NAMALWA (cell line): Measurements from ENCODE around the gene RFPL3.
"Not testable (repeated sequence)": the region's sequence is repeated elsewhere in the genome, so short reads cannot be mapped to it uniquely, and the experiment has no call there.

Experiments used
- DNase-seq: peaks from one replicate; pipeline ENCODE4 v3.0.0-alpha.2; 2015; ENCODE audit warnings: low spot score

The RFPL3 gene

GRCh38 chr22:32353840-32354239 is 3.8 kb upstream of the RFPL3 start:
- DNase-seq = no peak

DNA sequence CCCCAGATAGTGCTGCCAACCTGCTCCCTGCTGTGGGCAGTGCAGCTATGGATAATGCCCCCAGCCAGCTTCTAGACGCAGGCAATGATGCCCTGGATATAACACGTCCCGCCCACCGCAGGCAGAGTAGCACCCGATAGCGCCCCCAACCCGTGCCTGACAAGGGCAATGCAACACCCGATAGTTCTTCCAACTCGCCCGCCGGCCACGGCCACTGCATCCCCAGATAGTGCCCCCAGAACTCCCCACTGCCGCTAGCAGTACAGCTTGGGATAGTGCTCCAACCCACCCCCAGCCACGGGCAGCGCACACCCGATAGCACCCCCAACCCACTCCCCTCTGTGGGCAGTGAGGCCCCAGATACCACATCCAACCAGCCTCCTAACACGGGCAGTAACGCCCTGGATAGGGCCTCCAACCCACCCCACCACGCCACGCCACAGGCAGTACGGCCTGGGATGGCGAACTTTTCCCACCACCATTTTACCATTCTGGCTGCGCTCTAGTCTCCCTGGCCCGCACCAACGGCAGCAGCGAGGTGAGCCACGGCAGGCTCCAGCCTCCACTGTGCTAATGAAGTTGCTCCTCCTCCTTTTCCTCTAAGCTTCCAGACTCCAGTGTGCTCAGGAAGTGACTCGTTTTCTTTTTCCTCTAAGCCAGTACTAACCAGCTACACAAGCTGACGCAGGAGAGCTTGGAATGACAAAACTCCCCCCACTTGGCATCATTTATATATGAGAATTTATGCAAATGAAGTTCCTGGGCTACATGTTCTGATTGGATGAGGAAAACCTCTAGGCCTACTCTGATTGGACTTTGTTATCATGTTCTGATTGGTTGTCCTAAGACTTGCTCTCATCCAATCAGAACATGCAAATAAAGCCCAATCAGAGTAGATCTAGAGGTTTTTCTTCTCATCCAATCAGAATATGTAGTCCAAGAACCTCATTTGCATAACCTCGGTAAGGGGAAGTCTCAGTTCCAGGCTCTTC is 3.0 kb upstream of the RFPL3 start:
- DNase-seq = peak; percentile 67

DNA sequence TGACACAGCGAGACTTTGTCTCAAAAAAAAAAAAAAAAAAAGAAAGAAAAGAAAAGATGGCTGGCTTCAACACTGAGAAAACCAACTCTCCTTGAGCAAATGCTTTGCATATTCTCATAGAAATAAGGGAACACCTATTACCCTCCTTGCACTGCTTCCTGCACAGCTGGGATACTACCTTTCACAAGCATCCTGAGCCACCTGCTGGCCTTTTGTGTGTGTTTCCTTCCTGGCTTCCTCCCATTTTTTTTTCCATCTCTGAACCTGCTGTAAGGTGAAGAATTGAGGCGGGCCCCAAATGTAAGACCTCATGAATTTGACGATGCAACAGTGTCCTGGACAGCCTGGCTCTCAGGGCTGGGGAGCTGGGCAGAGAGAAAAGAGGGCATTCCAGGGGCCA is 1.9 kb upstream of the RFPL3 start:
- DNase-seq = no peak

DNA sequence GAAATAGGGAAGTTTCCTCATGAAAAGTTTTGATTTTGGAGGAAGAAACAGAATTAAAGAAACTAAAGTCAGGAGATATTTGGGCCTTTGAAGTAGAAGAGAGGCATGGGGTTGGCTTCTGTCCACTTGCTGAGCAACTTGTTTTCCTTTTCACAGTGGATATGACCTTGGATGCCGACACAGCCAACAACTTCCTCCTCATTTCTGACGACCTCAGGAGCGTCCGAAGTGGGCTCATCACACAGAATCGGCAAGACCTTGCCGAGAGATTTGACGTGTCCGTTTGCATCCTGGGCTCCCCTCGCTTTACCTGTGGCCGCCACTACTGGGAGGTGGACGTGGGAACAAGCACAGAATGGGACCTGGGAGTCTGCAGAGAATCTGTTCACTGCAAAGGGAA is 2.4 kb downstream of the RFPL3 start:
- DNase-seq = not testable (repeated sequence)

- DNase-seq = no peak
Observed at GRCh38 chr22:32361257-32361656, 3.6 kb downstream of the RFPL3 start.

- no peak for DNase-seq
Observed at GRCh38 chr22:32364210-32364609, 6.5 kb downstream of the RFPL3 start.

- no peak for DNase-seq
Observed at GRCh38 chr22:32375678-32376450, 18.2 kb downstream of the RFPL3 start.

DNA sequence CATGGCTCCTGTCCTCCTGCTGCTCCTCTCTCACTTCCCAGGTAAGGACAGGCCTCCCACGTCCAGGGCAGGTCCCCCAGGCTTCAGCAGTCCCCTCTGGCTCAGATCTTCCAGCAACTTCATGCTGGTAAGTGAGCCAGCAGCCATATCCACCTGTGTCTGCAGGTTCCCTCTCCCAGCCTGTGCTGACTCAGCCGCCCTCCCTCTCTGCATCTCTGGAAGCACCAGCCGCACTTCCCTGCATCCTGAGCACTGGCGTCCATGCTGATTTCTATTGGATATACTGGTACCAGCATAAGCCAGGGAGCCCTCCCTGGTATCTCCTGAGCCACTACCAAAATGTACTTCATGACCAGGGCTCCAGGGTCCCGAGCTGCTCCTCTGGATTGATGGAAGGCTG is 19.0 kb downstream of the RFPL3 start:
- no peak for DNase-seq

- peak; percentile 26 for DNase-seq
Observed at GRCh38 chr22:32378707-32379272, 21.1 kb downstream of the RFPL3 start.

GRCh38 chr22:32380991-32381390 is 23.3 kb downstream of the RFPL3 start:
- DNase-seq = no peak

- no peak for DNase-seq
Observed at GRCh38 chr22:32385681-32386080, 28.0 kb downstream of the RFPL3 start.

GRCh38 chr22:32389685-32390084 is 32.0 kb downstream of the RFPL3 start:
- DNase-seq = peak; percentile 59

DNA sequence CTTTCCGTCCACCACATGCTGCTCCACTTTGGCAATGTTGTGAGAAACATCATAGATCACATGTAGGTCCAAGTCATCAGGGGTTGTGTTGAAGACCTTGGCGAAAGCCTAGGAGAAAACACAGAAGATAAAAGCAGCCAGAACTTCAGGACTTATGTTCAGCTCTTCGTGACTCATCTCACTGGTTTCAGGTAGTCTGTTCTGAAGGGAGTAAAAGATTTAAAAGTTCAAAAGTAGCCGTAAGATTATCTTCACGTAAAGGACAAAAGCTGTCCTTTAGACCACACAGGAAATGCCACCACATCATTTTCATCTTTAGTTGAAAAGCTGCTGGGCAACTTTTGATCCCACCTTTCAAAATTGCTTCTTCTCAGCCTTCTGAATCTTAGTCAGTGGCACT is 37.4 kb downstream of the RFPL3 start:
- no peak for DNase-seq

DNA sequence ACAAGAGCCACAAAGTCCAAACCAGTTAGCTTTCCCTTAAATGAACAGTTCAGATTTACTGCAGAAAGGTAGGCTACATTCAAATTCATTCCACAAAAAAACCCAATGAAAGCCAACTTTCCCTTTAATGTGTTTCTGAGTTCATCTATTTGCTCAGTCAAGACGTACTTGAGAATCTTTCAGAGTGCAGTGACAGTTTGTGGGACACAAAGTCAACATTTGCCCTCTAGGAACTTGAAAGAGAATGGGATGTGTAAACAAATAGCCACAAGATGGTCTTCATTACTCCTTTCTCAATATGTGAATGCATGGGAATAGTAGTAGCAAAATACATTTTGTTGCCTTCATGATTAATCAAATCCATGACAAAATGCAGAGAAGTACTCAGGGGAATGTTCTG is 38.6 kb downstream of the RFPL3 start:
- DNase-seq = no peak

DNA sequence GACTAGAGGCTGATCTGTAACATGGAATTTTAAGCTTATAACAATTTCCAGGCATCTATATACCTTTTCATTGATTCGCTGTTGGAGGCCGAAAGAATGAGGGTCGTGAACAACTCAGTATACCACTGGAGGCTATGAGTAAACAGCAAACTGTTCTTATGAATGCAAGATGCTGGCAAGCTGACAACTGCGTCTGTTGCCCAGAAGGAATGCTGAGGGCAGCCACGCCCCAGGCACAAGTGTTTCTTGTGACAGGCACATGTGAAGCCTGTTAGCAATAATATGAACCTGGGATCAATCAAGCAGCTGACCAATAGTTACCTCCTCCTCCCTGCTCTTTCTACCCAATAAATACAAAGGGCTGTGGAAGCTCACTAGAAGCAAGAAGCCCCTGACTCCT is 39.1 kb downstream of the RFPL3 start:
- DNase-seq = no peak

- no peak for DNase-seq
Observed at GRCh38 chr22:32401486-32401885, 43.8 kb downstream of the RFPL3 start.

DNA sequence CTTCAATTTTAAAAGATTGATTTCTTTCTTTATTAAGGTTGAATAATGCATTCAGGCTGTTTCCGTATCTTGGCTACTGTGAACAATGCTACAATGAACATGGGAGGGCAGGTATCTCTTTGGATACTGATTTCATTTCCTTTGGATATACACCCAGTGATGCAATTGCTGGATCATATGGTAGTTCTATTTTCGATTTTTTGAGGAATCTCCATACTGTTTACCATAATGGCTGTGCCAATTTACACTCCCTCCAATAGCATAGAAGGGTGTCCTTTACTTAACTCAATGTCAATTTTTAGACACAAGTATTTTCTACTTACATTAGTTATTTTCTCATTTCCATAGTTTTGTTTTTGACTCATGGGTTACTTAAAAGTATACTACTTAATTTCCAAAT is 46.4 kb downstream of the RFPL3 start:
- DNase-seq = no peak

GRCh38 chr22:32407312-32407711 is 49.6 kb downstream of the RFPL3 start:
- DNase-seq = peak; percentile 64

GRCh38 chr22:32407936-32408335 is 50.3 kb downstream of the RFPL3 start:
- no peak for DNase-seq

- no peak for DNase-seq
Observed at GRCh38 chr22:32409977-32410376, 52.3 kb downstream of the RFPL3 start.

- no peak for DNase-seq
Observed at GRCh38 chr22:32410459-32410858, 52.8 kb downstream of the RFPL3 start.
